Measurements from ENCODE around the gene KCNAB2. TPM values are rescaled to one million over a fixed set of nuclear protein-coding genes. Genes with fewer than 3 reads are reported as not detected.

Gene KCNAB2
- polyA plus RNA-seq, 1 of the 3 experiments (the other 2 are of a cell fraction): 7.6 TPM

DNA sequence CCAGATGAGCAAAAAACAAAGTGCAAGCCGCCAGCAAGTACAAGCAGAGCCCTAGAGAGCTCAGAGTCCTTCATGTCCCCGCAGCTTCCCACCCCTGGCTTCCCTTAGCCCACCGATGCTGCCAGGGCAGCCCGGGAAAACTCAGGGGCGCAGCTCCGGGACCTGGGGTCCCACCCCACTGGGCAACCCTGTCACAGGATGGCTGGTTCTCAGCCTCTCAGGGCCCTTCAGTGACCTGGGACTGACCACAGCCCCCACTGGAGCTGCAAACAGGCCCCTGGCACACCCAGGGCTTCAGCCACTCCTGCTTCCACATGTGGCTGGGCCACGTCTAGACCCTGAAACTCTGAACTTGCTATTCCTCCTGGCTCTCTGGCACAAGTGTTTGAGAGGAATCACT is 84.9 kb downstream of the KCNAB2 start:
- CTCF ChIA-PET: interaction anchor here (0.7 to 2.4 kb wide), 2 partner anchors 33 to 77 kb away, joined by 3 to 7 read pairs; no protein-coding TSS in a partner anchor
- H3K9me2 ChIP-seq: no peaks in the 10 kb centered on the region

DNA sequence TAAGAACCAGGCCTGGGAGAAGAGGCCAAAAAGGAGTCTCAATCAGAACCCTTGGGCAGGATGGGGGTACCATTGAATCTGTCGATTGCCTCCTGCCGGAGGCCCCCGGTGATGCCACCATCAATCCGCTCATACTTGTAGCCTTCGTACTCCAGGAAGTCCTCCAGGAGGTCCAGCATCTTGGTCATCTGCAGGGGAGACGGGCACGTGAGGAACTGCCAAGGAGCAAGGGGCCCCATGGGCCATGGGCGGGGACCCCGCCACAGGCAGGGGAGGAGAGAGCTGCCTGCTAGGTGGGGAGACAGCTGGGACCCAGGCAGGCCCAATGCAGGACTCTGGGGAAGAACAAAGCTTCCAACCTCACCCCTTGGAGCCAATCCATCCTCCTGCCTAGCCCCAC is 85.9 kb downstream of the KCNAB2 start:
- no peak for TF ChIP-seq RFX5 (IDR thresholded peaks at IDR 0.05; ENCODE audit: low read length)
- TF ChIP-seq SIN3A (IDR thresholded peaks at IDR 0.05; ENCODE audit: borderline replicate concordance, low read depth, low read length): no peak
- no peak for TF ChIP-seq FOSL2 (IDR thresholded peaks at IDR 0.05; ENCODE audit: borderline replicate concordance, low read depth)
- no peak for TF ChIP-seq FOXM1 (IDR thresholded peaks at IDR 0.05; ENCODE audit: low read depth)
- TF ChIP-seq SMC3 (IDR thresholded peaks at IDR 0.05; ENCODE audit: low read depth, low read length): no peak
- TF ChIP-seq GATA2 (CRISPR knock-in tag; IDR thresholded peaks at IDR 0.05): no peak
- TF ChIP-seq, protein P1, sequence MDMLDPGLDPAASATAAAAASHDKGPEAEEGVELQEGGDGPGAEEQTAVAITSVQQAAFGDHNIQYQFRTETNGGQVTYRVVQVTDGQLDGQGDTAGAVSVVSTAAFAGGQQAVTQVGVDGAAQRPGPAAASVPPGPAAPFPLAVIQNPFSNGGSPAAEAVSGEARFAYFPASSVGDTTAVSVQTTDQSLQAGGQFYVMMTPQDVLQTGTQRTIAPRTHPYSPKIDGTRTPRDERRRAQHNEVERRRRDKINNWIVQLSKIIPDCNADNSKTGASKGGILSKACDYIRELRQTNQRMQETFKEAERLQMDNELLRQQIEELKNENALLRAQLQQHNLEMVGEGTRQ (IDR thresholded peaks at IDR 0.05; ENCODE audit: borderline replicate concordance, low read depth, low read length): no peak
- TF ChIP-seq RCOR1 (IDR thresholded peaks at IDR 0.05; ENCODE audit: low read length): no peak
- TF ChIP-seq JUND (IDR thresholded peaks at IDR 0.05): no peak
- no peak for TF ChIP-seq MEF2A (IDR thresholded peaks at IDR 0.05; ENCODE audit: borderline replicate concordance, low read depth)
- TF ChIP-seq NFIC (IDR thresholded peaks at IDR 0.05; ENCODE audit: borderline replicate concordance): no peak
- TF ChIP-seq MXI1 (IDR thresholded peaks at IDR 0.05; ENCODE audit: low read depth, low read length): no peak
- TF ChIP-seq FOXJ3 (CRISPR knock-in tag; IDR thresholded peaks at IDR 0.05): no peak
- TF ChIP-seq TEAD4 (IDR thresholded peaks at IDR 0.05; ENCODE audit: borderline replicate concordance, insufficient read depth): no peak
- no peak for TF ChIP-seq EZH2phosphoT487 (IDR thresholded peaks at IDR 0.05; ENCODE audit: borderline replicate concordance, low read depth)
- TF ChIP-seq, protein P2, sequence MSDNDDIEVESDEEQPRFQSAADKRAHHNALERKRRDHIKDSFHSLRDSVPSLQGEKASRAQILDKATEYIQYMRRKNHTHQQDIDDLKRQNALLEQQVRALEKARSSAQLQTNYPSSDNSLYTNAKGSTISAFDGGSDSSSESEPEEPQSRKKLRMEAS (IDR thresholded peaks at IDR 0.05; ENCODE audit: low read depth): no peak
- TF ChIP-seq RAD21 (IDR thresholded peaks at IDR 0.05; ENCODE audit: low read length): no peak
- TF ChIP-seq POLR2AphosphoS5 (IDR thresholded peaks at IDR 0.05; ENCODE audit: low read depth, low read length): no peak
- no peak for TF ChIP-seq YY1 (IDR thresholded peaks at IDR 0.05; ENCODE audit: low read depth)

More for the DNA sequence above, 84.9 kb downstream of the KCNAB2 start:
- Histone ChIP-seq H2AFZ (ENCODE audit: low read depth) (no peak overlapping the region), H3K4me2 (no peak overlapping the region), H4K20me1 (ENCODE audit: insufficient read depth) (no peaks in the 10 kb centered on the region), H3K4me1 (ENCODE audit: control insufficient read depth in 1 of 2, insufficient read depth in 2 of 2, low read depth in 1 of 2, low read length in 1 of 2) (no peaks in the 10 kb centered on the region), H3K36me3 (replicated peaks in 1 of 2; ENCODE audit: control insufficient read depth in 1 of 2, insufficient read depth in 2 of 2, low read length in 1 of 2) (no peaks in the 10 kb centered on the region), H3F3A (replicated peaks; ENCODE audit: insufficient read depth) (no peaks in the 10 kb centered on the region), H3K9me3 (0 out of 2 replicates have a peak, but pooled peaks cover 5% of the 10 kb centered on the region), H3K4me3 (ENCODE audit: low read depth in 2 of 2, low read length in 1 of 2) (no peak overlapping the region), H3K27ac (ENCODE audit: low read depth in 2 of 2, low read length in 1 of 2) (no peak overlapping the region), H3K79me2 (ENCODE audit: insufficient read depth) (no peaks in the 10 kb centered on the region), H3K9ac (no peak overlapping the region), H3K27me3 (ENCODE audit: insufficient read depth) (no peaks in the 10 kb centered on the region)
- no peak for DNase-seq
- TF ChIP-seq RXRA (IDR thresholded peaks at IDR 0.05; ENCODE audit: borderline replicate concordance, low read depth): no peak
- TF ChIP-seq FOSL2 (IDR thresholded peaks at IDR 0.05; ENCODE audit: borderline replicate concordance, low read depth): no peak
- TF ChIP-seq FOXM1 (IDR thresholded peaks at IDR 0.05; ENCODE audit: low read depth): no peak
- no peak for TF ChIP-seq RCOR1 (IDR thresholded peaks at IDR 0.05; ENCODE audit: low read length)
- TF ChIP-seq, protein P3, sequence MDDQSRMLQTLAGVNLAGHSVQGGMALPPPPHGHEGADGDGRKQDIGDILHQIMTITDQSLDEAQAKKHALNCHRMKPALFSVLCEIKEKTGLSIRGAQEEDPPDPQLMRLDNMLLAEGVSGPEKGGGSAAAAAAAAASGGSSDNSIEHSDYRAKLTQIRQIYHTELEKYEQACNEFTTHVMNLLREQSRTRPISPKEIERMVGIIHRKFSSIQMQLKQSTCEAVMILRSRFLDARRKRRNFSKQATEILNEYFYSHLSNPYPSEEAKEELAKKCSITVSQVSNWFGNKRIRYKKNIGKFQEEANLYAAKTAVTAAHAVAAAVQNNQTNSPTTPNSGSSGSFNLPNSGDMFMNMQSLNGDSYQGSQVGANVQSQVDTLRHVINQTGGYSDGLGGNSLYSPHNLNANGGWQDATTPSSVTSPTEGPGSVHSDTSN (IDR thresholded peaks at IDR 0.05): no peak
- TF ChIP-seq GATA2 (CRISPR knock-in tag; IDR thresholded peaks at IDR 0.05): no peak
- 51% methylated on average over 3 of the region's 7 CpGs for WGBS (ENCODE audit: low lambda C conversion rate)
- POLR2A ChIA-PET: no interaction called here

More for the DNA sequence above, 85.9 kb downstream of the KCNAB2 start:
- 79% methylated on average over 2 of the region's 9 CpGs for WGBS (ENCODE audit: low lambda C conversion rate)
- no peak for DNase-seq
- ChIA-PET CTCF (interaction anchor here (2.4 kb wide), 1 partner anchor 78 kb away, joined by 7 read pairs; no protein-coding TSS in a partner anchor), POLR2A (no interaction called here)
- Histone ChIP-seq H3K9ac (no peak overlapping the region), H3K9me3 (0 out of 2 replicates have a peak, but pooled peaks cover 5% of the 10 kb centered on the region), H4K20me1 (ENCODE audit: insufficient read depth) (no peaks in the 10 kb centered on the region), H3K4me3 (ENCODE audit: low read depth in 2 of 2, low read length in 1 of 2) (no peak overlapping the region), H2AFZ (ENCODE audit: low read depth) (no peak overlapping the region), H3K79me2 (ENCODE audit: insufficient read depth) (no peaks in the 10 kb centered on the region), H3K4me2 (no peak overlapping the region), H3K27me3 (ENCODE audit: insufficient read depth) (no peaks in the 10 kb centered on the region), H3F3A (replicated peaks; ENCODE audit: insufficient read depth) (no peaks in the 10 kb centered on the region), H3K27ac (ENCODE audit: low read depth in 2 of 2, low read length in 1 of 2) (no peak overlapping the region), H3K4me1 (ENCODE audit: control insufficient read depth in 1 of 2, insufficient read depth in 2 of 2, low read depth in 1 of 2, low read length in 1 of 2) (no peaks in the 10 kb centered on the region), H3K9me2 (no peaks in the 10 kb centered on the region), H3K36me3 (replicated peaks in 1 of 2; ENCODE audit: control insufficient read depth in 1 of 2, insufficient read depth in 2 of 2, low read length in 1 of 2) (no peaks in the 10 kb centered on the region)
